Measurements from ENCODE around the gene PDS5B.
"Not testable (repeated sequence)": the region's sequence is repeated elsewhere in the genome, so short reads cannot be mapped to it uniquely, and the experiment has no call there.

PDS5B gene

DNA sequence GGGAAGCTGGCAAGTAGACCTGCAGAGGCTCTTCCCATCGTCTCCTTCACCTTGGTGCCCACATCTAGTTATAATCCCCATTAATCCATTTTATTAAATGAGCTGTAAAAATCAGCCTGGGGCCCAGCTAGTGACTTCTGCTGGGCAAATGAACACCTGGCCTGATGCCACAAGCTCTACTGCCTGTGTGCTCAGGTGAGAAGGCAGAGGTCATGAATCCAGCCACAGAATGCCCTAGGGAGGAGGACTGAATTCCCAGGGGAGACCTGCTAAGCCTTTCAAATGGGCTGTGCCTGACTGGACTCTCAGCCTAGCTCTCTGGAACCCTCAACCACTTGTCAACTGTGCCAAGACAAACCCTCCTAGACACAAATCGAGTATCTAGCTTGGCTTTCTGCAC, 74.0 kb downstream of the PDS5B start:
- no peak for DNase-seq

DNA sequence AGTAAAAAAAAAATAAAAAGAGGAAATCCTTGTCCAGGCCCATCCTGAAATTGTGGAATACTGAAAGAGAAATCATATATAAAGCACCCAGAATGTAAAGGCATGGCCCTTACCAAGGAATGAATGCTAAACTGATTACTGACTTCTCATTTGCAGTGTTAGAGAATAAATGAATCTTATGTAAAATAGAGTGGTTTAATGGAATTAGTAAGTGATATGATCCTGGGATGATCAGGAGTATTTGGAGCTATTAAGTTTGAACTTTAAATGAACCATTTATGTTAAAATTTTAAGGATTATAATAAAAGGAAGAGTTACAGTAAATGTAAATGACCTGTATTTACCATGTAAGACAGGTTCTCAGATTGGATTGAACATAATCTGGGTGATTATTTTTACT, 75.4 kb downstream of the PDS5B start:
- no peak for DNase-seq

DNA sequence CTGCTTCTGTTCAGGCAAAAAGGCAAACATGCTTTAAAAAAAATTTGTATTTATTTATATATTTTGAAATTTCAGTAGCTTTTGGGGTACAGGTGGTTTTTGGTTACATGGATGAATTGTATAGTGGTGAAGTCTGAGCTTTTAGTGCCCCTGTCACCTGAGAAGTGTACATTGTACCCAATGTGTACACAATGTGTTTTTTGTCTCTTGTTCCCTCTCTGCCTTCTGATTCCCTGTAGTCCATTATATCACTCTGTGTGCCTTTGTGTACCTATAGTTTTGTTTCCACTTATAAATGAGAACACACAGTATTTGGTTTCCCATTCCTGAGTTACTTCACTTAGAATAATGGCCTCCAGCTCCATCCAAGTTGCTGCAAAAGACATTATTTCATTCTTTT, 77.4 kb downstream of the PDS5B start:
- no peak for DNase-seq

DNA sequence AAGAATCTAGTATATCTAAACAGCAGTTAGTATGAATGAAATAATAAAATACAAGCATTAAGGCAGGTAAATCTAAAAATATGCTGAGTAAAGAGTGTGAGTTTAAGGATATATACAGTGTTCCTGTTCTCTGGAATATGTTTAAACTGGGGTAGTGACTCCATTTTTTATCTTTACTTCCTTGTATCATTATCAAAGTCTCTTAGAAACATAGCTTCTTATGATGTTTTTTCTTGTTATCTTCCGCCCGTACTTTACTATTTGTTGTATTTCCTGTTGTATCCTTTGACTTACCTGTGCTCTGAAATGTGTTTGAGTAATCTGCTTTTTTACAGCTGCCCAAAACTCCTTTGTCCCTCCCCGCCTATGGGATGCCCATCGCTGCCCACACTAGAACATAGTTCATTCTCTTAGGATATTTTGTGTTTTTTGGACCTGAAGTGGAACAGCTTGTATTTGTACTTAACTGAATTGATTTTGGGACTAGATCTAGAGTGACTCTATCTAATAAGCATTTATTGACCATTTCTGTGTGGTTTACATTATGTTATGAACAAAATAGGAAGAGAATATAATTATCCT, 80.8 kb downstream of the PDS5B start:
- DNase-seq: no peak

DNA sequence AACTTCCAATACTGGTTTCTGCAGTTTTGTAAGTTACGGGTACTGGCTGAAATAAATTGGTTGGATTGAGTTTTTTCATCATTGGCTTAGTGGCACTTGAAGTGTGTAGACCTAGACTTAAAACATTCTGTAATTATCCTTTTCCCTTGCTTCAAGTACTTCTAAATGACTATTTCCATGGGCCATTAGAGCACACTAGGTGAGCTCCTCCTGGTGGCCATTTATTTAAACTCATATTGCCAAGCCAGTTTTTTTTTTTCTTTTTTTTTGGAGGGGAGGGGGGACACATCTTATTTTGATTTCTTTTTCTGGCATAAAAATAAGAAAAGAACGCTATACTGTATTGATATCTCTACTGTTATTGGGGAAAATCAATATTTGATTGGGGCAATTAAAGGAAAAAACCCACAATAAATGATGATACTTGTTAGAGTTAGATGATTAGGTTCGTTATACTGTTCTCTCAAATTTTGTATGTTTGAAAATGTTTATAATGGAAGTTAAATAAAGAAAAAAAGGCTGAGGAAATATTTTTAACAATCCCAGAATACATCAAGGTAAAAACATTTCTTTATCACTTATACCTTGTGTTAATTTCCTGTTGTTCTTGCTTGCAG, 82.9 kb downstream of the PDS5B start:
- DNase-seq: no peak

DNA sequence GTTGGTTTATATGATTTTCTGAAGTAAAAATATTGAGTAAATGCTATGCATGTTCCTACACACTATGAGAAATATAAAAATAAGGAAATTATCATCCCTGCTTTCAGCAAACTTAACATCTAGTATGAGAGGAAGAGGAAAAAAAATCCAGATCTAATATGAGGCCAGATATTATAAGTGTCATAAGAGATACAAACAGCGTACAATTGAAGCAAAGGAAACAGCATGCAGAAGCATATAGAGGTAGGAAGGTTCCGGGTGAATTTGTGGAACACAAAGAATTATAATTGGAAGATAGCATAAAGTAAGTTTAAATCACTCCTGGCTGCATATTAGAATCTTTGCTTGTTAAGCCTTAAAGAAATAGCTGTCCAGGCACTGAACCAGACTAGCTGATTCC, 88.3 kb downstream of the PDS5B start:
- no peak for DNase-seq

DNA sequence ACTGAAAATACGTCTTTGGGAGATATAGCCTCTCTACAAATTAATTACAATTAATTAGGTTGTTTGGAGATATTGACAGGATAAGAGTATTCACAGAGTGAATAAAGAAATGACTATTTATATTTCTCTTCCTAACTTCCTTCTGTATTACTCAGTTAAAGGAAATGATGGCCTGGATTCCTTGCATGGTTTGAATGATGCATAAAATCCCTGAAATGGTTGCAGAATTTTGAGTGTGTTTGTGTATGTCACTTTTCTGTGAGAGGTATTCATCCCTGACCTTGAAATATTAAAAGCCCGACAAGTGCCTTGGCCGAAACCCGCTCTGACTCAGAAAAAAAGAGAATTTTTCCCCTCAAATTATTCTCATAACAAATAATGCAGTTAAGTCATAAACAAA, 90.0 kb downstream of the PDS5B start:
- DNase-seq: no peak

DNA sequence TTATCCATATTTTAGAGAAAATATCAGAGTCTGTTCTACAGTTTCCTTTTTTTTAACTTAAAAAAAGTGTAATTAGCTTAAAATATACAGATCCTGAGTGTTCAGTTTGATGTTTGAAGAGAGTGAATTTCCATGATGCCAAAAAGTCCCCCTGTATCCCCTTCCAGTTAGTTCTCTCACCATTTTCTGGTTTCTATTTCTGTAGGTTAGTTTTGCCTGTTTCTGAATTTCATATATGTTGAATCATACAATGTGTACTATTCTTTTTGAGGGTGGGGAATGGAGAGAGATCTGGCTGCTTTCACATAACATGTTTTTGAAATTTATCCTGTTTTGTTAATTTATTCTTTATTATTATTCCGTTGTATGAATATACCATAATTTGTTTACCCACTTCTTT, 95.9 kb downstream of the PDS5B start:
- no peak for DNase-seq

DNA sequence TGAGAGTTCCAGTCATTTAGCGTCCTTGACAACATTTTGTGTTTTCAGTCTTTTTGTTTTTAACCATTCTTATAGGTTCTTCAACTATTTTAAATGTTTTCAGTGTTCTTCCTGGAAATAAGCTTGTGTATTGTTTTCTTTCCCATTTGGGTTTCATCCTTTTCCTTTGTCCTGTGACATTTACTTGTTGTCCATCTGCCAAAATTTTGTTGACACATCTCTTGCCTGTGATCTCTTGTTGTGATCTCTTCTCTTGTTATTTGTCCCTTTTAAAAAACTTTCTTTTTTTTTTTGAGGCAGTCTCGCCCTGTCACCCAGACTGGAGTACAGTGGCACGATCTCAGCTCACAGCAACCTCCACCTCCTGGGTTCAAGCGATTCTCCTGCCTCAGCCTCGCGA, 96.5 kb downstream of the PDS5B start:
- DNase-seq: no peak

DNA sequence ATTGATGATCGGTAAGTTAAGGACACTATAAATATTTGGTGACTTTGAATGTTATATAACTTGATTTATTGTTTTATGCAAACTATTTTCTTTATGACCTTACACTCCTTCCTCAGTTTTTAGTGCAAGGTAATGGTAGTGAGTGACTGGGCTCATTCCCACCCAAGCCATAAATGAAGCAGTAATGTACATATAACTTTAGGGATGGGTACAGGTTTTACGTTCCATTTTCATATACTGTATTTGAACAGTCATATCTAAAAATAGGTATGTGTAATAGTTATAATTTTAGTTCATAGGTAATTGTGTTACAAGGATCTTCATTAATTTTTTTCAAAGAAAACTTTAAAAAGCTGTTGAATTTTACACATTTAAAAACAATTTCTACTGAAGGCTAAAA, 101.0 kb downstream of the PDS5B start:
- DNase-seq: no peak

DNA sequence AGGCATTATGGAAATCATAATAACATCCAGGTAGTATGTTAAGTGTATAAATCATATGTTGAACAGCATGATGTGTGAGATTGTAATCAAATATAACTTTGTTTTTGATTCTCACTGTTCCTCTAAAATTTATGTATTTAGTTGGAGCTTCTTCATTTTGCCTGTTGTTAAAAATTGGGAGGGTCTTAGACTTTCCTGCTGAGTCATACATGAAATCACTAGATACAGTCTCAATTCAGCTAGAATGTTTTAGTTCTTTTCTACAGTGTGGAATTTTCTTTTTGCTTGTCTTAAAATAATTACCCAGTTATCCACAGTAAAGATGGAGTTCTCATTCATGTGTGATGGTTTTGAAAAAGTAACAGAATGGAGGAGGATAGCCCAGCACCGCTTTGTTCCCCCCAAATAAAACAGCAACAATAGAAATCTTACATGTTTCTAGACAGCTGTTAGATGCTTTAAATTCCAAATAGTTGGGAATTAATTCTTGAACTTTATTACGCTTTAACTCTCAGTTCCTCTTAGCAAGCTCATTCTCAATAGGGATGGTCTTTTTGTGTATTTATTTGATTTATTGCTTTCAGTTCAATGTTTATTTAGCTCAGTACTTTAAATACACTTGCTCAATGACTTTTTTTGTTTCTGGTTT, 109.5 kb downstream of the PDS5B start:
- no peak for DNase-seq

DNA sequence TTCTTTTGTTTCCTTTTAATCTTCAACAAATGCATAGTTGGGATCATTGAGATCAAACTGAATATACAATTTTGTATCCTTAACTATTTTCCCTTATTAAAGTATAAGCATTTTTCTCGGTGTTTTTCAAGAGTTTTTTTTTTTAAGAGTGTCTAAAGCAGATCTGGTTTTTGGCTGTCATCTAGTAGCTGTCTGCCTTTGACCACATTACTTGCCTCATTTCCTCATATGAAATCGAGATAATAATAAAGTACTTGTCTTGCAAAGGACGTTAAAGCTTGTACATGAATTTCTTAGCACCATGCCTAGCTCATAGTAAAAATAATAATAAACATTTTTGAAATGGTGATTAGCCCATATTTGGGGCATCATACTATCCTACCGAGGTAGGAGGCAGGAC, 121.2 kb downstream of the PDS5B start:
- DNase-seq: no peak

DNA sequence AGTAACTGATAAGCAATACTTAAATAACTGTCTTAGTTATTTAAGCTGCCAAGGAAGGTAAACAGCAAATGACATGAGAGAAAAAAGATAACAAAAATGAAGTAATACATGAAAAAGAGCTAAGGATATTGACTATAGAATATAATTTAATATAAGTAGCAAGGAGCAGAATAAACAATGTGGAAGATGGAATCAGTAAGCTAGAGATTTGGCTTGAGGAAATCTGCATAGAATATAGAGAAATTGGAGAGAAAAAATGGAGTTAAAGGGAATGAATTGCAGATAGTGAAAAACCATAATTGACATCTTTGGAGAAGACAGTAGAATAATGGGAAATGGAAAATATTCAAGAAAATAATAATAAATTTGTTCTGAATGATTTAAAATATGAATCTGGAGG, 127.1 kb downstream of the PDS5B start:
- no peak for DNase-seq

DNA sequence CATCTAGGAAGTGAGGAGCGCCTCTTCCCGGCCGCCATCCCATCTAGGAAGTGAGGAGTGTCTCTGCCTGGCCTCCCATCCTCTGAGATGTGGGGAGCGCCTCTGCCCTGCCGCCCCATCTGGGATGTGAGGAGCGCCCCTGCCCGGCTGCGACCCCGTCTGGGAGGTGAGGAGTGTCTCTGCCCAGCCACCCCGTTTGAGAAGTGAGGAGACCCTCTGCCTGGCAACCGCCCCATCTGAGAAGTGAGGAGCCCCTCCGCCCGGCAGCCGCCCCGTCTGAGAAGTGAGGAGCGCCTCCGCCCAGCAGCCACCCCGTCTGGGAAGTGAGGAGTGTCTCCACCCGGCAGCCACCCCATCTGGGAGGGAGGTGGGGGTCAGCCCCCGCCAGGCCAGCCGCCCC, 129.9 kb downstream of the PDS5B start:
- not testable (repeated sequence) for DNase-seq

DNA sequence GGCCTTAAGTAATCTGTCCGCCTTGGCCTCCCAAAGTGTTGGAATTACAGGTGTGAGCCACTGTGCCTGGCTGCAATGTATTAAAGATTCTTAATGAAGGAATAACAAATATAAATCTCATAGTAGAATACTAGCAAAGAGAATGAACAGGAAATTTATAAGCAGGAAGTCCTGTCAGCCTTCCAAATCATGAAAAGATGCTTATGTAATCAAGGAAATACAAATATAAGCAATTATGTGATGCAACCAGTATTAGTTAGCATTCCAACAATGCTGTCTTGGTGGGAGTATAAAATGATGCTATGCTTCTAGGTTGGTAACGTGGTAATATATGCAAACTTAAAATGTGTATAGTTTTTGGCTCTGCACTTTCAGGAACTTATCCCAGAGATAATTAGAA, 133.8 kb downstream of the PDS5B start:
- DNase-seq: no peak

DNA sequence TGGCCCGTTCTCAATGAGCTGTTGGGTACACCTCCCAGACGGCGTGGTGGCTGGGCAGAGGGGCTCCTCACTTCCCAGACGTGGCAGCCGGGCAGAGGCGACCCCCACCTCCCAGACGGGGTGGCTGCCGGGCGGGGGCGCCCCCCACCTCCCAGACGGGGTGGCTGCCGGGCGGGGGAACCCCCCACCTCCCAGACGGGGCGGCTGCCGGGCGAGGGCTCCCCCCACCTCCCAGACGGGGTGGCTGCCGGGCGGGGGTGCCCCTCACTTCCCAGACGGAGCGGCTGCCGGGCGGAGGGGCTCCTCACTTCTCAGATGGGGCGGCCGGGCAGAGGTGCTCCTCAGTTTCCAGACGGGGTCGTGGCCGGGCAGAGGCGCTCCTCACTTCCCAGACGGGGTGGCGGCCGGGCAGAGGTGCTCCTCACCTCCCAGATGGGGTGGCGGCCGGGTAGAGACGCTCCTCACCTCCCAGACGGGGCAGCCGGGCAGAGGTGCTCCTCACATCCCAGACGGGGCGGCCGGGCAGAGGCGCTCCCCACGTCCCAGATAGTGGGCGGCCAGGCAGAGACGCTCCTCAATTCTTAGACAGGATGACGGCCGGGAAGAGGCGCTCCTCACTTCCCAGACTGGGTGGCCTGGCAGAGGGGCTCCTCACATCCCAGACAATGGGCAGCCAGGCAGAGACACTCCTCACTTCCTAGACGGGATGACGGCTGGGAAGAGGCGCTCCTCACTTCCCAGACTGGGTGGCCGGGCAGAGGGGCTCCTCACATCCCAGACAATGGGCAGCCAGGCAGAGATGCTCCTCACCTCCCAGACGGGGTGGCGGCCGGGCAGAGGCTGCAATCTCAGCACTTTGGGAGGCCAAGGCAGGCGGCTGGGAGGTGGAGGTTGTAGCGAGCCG, 135.1 kb downstream of the PDS5B start:
- not testable (repeated sequence) for DNase-seq

DNA sequence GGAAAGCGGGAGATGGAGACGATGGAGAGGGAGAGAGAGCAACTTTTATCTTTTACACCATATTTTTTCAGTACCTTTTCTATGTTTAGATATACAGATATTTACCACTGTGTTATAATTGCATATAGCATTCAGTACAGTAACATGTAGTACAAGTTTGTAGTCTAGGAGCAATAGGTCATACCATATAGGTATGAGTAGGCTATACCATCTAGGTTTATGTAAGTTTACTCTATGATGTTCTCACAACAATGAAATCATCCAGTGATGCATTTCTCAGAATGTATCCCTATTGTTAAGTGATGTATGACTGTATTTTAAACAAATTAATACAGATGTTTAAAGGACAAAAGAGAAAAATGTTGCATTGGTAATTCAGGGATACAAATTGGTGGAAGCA, 136.1 kb downstream of the PDS5B start:
- DNase-seq: no peak

DNA sequence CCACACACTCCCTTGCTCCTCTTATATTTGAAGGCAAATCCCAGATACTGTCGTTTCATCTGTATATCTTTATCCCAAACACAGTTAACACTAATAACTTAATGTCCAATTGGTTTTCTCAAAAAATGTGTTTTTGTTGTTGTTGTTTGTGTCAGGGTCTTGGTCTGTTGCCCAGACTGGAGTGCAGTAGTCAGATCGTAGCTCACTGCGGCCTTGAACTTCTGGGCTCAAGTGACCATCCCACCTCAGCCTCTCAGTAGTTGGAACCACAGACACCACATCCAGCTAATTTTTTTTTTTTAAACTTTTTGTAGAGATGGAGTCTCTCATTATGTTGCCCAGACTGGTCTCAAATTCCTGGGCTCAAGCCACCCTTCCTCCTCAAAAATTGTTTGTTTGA, 137.7 kb downstream of the PDS5B start:
- no peak for DNase-seq

DNA sequence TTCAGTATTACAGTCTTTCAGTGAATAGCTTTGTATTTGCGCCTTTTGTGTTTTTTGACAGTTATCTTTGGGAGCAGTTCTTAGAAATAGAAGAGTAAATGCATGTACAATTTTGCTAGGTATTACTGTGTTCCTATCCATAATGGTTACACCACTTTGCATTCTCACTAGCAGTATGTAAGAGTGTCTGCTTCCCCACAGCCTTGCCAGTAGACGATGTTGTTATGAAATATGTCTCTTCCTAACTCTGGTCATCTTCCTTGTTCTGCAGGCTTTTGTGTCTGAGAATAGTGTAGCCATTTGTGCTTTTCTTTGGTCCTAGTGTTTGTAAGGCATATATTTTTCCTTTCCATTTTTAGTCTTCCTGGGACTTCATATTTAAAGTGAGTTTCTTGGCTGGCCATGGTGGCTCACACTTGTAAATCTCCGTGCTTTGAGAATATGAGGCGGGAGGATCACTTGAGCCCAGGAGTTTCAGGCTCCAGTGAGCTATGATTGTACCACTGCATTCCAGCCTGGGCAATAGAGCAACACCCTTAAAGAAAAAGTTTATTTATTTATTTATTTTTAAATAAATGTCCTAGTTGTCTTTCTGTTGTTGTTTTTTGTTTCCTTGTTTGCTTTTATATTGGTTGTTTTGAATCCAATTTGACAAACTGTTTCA, 140.3 kb downstream of the PDS5B start:
- no peak for DNase-seq

DNA sequence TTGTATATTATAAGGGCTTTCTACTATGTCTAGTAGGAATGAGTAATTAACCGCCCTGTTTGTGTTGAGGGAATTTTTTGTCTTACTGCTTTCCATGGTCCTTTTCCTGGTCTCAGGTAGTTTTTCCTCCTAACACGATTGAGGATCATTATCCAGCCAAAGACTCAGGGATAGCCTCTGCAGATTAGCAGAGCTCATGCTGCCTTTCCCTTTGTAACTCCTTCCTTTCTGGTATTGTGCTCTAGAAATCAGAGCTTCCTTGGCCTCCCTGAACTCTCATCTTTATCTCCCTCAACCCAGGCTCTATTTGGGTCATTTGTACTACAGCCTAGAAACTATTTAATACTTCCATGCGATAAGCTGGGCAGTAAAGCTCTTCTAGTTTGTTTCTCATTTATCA, 142.1 kb downstream of the PDS5B start:
- no peak for DNase-seq

DNA sequence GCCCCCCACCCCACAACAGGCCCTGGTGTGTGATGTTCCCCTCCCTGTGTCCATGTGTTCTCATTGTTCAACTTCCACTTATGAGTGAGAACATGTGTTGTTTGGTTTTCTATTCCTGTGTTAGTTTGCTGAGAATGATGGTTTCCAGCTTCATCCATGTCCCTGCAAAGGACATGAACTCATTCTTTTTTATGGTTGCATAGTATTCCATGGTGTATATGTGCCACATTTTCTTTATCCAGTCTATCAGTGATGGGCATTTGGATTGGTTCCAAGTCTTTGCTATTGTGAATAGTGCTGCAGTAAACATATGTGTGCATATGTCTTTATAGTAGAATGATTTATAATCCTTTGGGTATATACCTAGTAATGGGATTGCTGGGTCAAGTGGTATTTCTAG, 142.8 kb downstream of the PDS5B start:
- DNase-seq: not testable (repeated sequence)

DNA sequence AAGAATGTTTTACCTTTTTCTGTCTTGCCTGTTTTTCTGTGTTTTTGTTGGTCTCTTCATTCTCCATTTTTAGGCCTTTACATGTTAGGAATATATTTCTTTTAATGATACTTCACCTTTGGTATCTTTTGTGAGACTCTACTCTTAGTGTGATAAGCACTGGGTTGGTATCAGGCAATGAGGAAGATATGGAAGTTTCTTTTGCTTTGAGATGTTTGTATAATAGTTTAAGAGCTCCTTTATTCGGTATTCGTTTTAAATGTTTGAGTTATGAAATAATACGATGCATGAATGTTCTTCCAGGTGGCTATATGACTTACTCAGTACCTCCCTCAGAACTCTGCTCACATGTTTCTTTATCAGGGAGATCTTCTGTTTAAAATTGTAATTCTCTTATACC, 144.8 kb downstream of the PDS5B start:
- no peak for DNase-seq

DNA sequence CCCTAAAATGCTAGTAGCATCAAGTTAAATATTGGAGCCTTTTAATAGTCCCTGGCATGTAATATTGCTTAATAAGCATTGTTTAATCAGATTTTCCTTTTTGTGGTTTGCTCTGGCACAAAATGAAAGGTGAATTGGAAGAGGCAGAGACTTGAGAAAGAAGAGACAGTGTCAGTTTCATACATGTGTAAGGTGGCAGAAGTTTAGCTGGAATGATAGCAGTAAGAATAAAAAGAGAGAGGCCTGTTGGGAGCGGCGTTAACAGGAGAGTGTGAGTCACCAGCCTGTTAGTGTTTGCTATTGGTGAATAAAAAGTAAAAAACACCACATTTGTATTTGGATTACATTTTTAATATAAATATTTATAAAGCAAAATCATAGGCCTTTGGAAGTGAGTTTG, 145.3 kb downstream of the PDS5B start:
- DNase-seq: no peak
